Nephron (organoid): ENCODE results near the gene OTUD1.

ENCODE experiments used
- H3K27ac Mint-ChIP-seq, 3 experiments: 2 replicates each; pipeline ENCODE4 v1.8.0; 2020; ENCODE audit warnings: mixed read lengths in 3 of 3, mild to moderate bottlenecking in 2 of 3, moderate library complexity in 1 of 3
- H3K27me3 Mint-ChIP-seq: 2 replicates; pipeline ENCODE4 v1.8.0; 2021; ENCODE audit warnings: low read depth, mild to moderate bottlenecking, moderate library complexity, mixed read lengths
- H3K36me3 Mint-ChIP-seq: 2 replicates; pipeline ENCODE4 v1.8.0; 2020; ENCODE audit warnings: low read depth, mixed read lengths
- H3K4me1 Mint-ChIP-seq: 2 replicates; pipeline ENCODE4 v1.8.0; 2020; ENCODE audit warnings: mixed read lengths
- H3K4me3 Mint-ChIP-seq, 3 experiments: 2 replicates each; pipeline ENCODE4 v1.8.0; 2020; ENCODE audit warnings: mild to moderate bottlenecking in 3 of 3, mixed read lengths in 3 of 3, moderate library complexity in 2 of 3
- H3K9me3 Mint-ChIP-seq: 2 replicates; pipeline ENCODE4 v1.8.0; 2020; ENCODE audit warnings: mixed read lengths
- CTCF ChIP-seq, 3 experiments: fragments of 200-600 bp; sonication (generic); IDR thresholded peaks; one replicate each; pipeline ENCODE4 v1.5.0; 2021; ENCODE audit warnings: antibody characterized with exemption in 3 of 3; ENCODE audit not compliant: unreplicated experiment in 3 of 3

Gene OTUD1

GRCh38 chr10:23418051-23418681 is 20.7 kb upstream of the OTUD1 start:
- Mint-ChIP-seq H3K4me1 (no peaks in the 10 kb centered on the region), H3K36me3 (no peaks in the 10 kb centered on the region), H3K9me3 (no peaks in the 10 kb centered on the region), H3K4me3 (no peak overlapping the region), H3K27ac (peak overlapping the region in 2 of 3 experiments; percentile 85 to 86), H3K27me3 (peaks cover 4% of the 10 kb centered on the region)
- no peak for TF ChIP-seq CTCF (IDR thresholded peaks at IDR 0.05; ENCODE audit: unreplicated experiment in 3 of 3)

GRCh38 chr10:23419201-23419600 is 19.7 kb upstream of the OTUD1 start:
- H3K27ac Mint-ChIP-seq, result peak overlapping the region in 2 of 3 experiments; percentile 2 to 22

GRCh38 chr10:23419655-23420329 is 19.1 kb upstream of the OTUD1 start:
- no peaks in the 10 kb centered on the region for H3K9me3 Mint-ChIP-seq

More at GRCh38 chr10:23419201-23419600, 19.7 kb upstream of the OTUD1 start:
- no peak for TF ChIP-seq CTCF (IDR thresholded peaks at IDR 0.05; ENCODE audit: unreplicated experiment in 3 of 3)
- H3K4me1 Mint-ChIP-seq, result no peaks in the 10 kb centered on the region
- no peaks in the 10 kb centered on the region for H3K36me3 Mint-ChIP-seq
- H3K27me3 Mint-ChIP-seq, result peaks cover 4% of the 10 kb centered on the region
- no peak overlapping the region for H3K4me3 Mint-ChIP-seq
- no peaks in the 10 kb centered on the region for H3K9me3 Mint-ChIP-seq

GRCh38 chr10:23421397-23421796 is 17.5 kb upstream of the OTUD1 start:
- Mint-ChIP-seq H3K9me3 (no peaks in the 10 kb centered on the region), H3K4me3 (no peak overlapping the region), H3K27me3 (no peaks in the 10 kb centered on the region), H3K36me3 (no peaks in the 10 kb centered on the region), H3K27ac (no peak overlapping the region), H3K4me1 (no peaks in the 10 kb centered on the region)
- TF ChIP-seq CTCF (IDR thresholded peaks at IDR 0.05; ENCODE audit: unreplicated experiment in 3 of 3), result no peak

More at GRCh38 chr10:23419655-23420329, 19.1 kb upstream of the OTUD1 start:
- no peak for TF ChIP-seq CTCF (IDR thresholded peaks at IDR 0.05; ENCODE audit: unreplicated experiment in 3 of 3)
- Mint-ChIP-seq H3K27me3 (peaks cover 4% of the 10 kb centered on the region), H3K4me3 (no peak overlapping the region), H3K4me1 (no peaks in the 10 kb centered on the region), H3K36me3 (no peaks in the 10 kb centered on the region), H3K27ac (no peak overlapping the region)

- Mint-ChIP-seq H3K9me3 (no peaks in the 10 kb centered on the region), H3K4me3 (no peak overlapping the region), H3K27ac (peak overlapping the region in 1 of 3 experiments; percentile 44), H3K4me1 (no peaks in the 10 kb centered on the region), H3K36me3 (no peaks in the 10 kb centered on the region), H3K27me3 (no peaks in the 10 kb centered on the region)
- TF ChIP-seq CTCF (IDR thresholded peaks at IDR 0.05; ENCODE audit: unreplicated experiment in 3 of 3), result no peak
These were observed 16.9 kb upstream of the OTUD1 start for GRCh38 chr10:23422003-23422411.

- Mint-ChIP-seq H3K36me3 (no peaks in the 10 kb centered on the region), H3K27me3 (no peaks in the 10 kb centered on the region), H3K4me1 (no peaks in the 10 kb centered on the region), H3K27ac (no peak overlapping the region), H3K9me3 (no peaks in the 10 kb centered on the region), H3K4me3 (no peak overlapping the region)
- TF ChIP-seq CTCF (IDR thresholded peaks at IDR 0.05; ENCODE audit: unreplicated experiment in 3 of 3), result no peak
These were observed 6.7 kb upstream of the OTUD1 start for GRCh38 chr10:23432166-23432565.
